Naive thymus-derived CD8-positive, alpha-beta T cell (primary cell): ENCODE results near the gene VEZT. TPM values are rescaled to one million over a fixed set of nuclear protein-coding genes. Genes with fewer than 3 reads are reported as not detected.
"Not testable (repeated sequence)": the region's sequence is repeated elsewhere in the genome, so short reads cannot be mapped to it uniquely, and the experiment has no call there.

Experiments used
- ATAC-seq, 2 donors: fragments of 150-1000 bp; cut with Tn5 transposase in 1 of 2; sonication (Bioruptor Pico), chemical (Tn5 transposase) in 1 of 2; 1 replicate in 1 of 2; 2 replicates in 1 of 2; pipeline ENCODE4 v1.10.0; 2021; ENCODE audit warnings: mild to moderate bottlenecking in 2 of 2, moderate library complexity in 2 of 2
- POLR2A ChIA-PET: fragments of 350-600 bp; sonication (Branson Sonifier 250); formaldehyde crosslinking; loops from one replicate; lab custom pipeline; 2021; ENCODE audit warnings: antibody characterized with exemption; lab: Charles Lee
- DNase-seq, 10 donors: peaks; one replicate each; pipeline versions ENCODE4 v3.0.0 to v3.0.0-alpha.2; 2020 to 2022
- H3K27ac Mint-ChIP-seq, 10 donors: one replicate each; pipeline ENCODE4 v1.8.0; 2020 to 2022; ENCODE audit warnings: mild to moderate bottlenecking in 10 of 10, mixed read lengths in 10 of 10, moderate library complexity in 4 of 10, inconsistent platforms in 1 of 10
- H3K27me3 Mint-ChIP-seq, 5 donors: one replicate each; pipeline ENCODE4 v1.8.0; 2021 to 2022; ENCODE audit warnings: mixed read lengths in 5 of 5
- H3K36me3 Mint-ChIP-seq, 3 donors: one replicate each; pipeline ENCODE4 v1.8.0; 2020 to 2022; ENCODE audit warnings: mixed read lengths in 3 of 3, mild to moderate bottlenecking in 2 of 3, inconsistent platforms in 1 of 3
- H3K4me1 Mint-ChIP-seq, 4 donors: one replicate each; pipeline ENCODE4 v1.8.0; 2021 to 2022; ENCODE audit warnings: mixed read lengths in 4 of 4
- H3K4me3 Mint-ChIP-seq, 10 donors: one replicate each; pipeline ENCODE4 v1.8.0; 2020 to 2022; ENCODE audit warnings: mild to moderate bottlenecking in 10 of 10, mixed read lengths in 10 of 10, moderate library complexity in 6 of 10, inconsistent platforms in 1 of 10
- H3K9me3 Mint-ChIP-seq, 9 donors: one replicate each; pipeline ENCODE4 v1.8.0; 2020 to 2022; ENCODE audit warnings: mixed read lengths in 9 of 9, mild to moderate bottlenecking in 3 of 9, inconsistent platforms in 1 of 9, moderate library complexity in 1 of 9
- polyA plus RNA-seq, 3 donors: library from polyadenylated mRNA; unstranded; fragments of 300-500 nt; fragmentation: Illumina TruSeq; gene quantifications; one replicate each; pipeline ENCODE4 v1.2.3, GENCODE V29; 2021
- total RNA-seq, 8 experiments: library from RNA in 2 of 8; stranded (reverse) in 2 of 8; gene quantifications; one replicate each; pipeline ENCODE4 v1.2.3 and lab custom pipeline; 2021 to 2026

VEZT gene
- total and polyA plus RNA-seq, 5 experiments from 2014 or later: 17.4 to 44.8 (median 22.7) TPM

DNA sequence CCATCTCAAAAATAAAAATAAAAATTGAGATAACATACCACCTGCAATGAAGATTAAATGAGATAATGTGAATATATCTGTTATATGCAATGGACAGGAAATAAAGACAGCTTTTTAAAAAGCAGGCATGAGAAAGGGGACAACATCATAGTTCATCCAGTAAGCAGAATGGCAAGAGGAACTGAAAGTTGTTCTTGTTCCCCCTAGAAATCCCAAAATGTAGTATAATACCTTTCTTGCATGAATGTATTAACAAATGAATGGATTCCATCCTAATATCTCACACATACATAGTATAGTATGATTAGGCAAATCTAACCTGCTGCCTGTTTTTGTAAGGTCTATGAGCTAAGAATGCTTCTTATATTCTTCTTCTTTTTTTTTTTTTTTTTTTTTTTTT lies 31.8 kb upstream of the VEZT start:
- POLR2A ChIA-PET: no interaction called here

DNA sequence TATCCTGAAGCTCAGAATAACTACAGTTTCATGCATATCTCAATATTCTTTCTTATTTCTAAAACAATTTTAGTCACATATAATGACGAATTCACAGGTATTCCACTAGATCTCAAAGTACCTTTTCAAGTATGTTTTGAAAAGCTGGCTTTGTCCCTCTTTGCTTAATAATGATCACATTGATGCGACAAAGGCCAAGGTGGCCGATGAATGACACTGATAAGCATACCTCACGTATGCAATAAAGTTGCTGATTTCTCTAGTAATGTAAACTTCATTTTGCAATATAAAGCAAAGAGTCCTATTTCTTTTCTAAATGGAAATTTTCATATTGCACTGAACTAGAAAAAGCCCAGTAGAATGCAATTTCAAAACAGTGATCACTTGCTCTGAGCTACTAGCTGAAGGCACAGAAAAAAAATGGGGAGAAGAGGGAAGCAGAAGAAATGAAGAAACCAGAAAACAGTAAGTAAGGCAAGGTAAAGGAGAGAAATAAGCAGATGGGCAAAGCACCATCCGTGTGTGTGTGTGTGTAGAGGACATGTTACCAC lies 29.7 kb upstream of the VEZT start:
- no peak for DNase-seq
- Mint-ChIP-seq H3K4me1 (no peaks in the 10 kb centered on the region), H3K27me3 (peaks cover 0 to 3% (median 0%) of the 10 kb centered on the region in 5 donors), H3K9me3 (no peaks in the 10 kb centered on the region), H3K27ac (peak overlapping the region in 1 of 10 donors; percentile 16), H3K4me3 (no peak overlapping the region), H3K36me3 (no peaks in the 10 kb centered on the region)
- ATAC-seq: no peak
- POLR2A ChIA-PET: no interaction called here

More for the DNA sequence above, 31.8 kb upstream of the VEZT start:
- Mint-ChIP-seq H3K9me3 (no peaks in the 10 kb centered on the region), H3K4me1 (no peaks in the 10 kb centered on the region), H3K27ac (no peak overlapping the region), H3K4me3 (no peak overlapping the region), H3K36me3 (no peaks in the 10 kb centered on the region), H3K27me3 (no peaks in the 10 kb centered on the region)
- no peak for ATAC-seq
- no peak for DNase-seq

DNA sequence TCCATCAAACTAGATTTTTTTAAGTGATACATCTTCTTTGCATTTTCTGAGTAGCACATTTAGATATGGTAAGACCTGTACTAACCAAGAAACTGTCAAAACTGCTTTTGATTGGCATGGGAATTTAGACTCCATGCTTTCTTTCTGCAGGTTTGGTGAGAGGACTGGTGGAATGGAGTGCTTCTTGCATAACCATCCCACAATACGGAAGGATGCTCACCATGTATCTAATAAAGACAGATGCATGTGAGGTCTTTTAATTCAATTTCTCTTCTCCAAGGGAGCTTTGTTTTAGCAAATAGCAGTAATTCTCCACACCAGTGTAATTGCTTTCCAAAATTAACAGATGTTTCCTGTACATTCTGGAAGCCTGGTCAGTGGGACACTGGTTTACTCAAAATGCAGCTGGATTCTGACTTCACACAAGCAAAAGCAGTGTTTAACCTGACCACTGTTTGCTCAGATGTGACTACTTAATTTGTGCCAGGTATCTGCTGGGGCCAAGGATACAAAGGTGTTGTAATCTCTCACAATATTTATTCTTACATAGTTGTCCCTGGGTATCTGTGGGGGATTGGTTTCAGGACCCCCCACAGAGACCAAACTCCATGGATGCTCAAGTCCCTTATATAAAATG lies 26.4 kb upstream of the VEZT start:
- Mint-ChIP-seq H3K27me3 (peaks cover 0 to 3% (median 0%) of the 10 kb centered on the region in 5 donors), H3K9me3 (no peaks in the 10 kb centered on the region), H3K4me1 (no peaks in the 10 kb centered on the region), H3K4me3 (no peak overlapping the region), H3K36me3 (no peaks in the 10 kb centered on the region), H3K27ac (no peak overlapping the region)
- ATAC-seq: no peak
- DNase-seq: no peak
- POLR2A ChIA-PET: no interaction called here

DNA sequence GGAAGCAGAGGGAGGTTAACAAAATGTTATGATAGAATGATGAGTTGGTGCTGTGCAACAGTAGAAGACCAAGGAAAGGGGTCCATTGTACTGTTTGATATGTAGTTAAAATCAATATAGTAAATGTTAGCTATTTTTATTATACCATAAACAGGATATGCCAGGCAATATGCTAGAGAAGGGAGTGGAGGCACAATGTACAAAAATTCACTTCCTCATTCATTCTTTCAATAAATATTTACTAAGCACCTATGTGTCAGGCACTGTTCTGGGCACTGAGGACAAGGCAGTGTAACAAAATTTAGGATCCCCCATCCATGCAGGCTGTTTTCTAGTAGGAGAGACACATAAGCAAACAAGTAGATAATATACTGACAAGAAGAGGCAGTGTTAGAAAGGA lies 25.3 kb upstream of the VEZT start:
- no peak overlapping the region for H3K27ac Mint-ChIP-seq
- peaks cover 0 to 3% (median 0%) of the 10 kb centered on the region in 5 donors for H3K27me3 Mint-ChIP-seq
- H3K4me1 Mint-ChIP-seq: no peaks in the 10 kb centered on the region
- H3K9me3 Mint-ChIP-seq: no peaks in the 10 kb centered on the region
- DNase-seq: no peak
- ATAC-seq: no peak
- POLR2A ChIA-PET: no interaction called here
- H3K4me3 Mint-ChIP-seq: no peak overlapping the region
- H3K36me3 Mint-ChIP-seq: no peaks in the 10 kb centered on the region

DNA sequence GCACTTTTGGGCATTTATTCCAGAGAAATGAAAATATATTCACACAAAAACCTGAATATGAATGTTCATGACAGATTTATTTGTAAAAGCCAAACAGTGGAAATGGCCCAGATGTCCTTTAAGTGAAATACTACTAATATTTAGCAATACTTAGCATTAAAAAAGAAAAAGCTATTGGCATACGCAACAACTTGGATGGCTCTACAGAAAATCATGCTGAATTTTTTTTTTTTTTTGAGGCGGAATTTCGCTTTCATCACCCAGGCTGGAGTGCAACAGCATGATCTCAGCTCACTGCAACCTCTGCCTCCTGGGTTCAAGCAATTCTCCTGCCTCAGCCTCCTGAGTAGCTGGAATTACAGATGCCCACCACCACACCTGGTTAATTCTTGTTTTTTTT lies 24.5 kb upstream of the VEZT start:
- peaks cover 0 to 3% (median 0%) of the 10 kb centered on the region in 5 donors for H3K27me3 Mint-ChIP-seq
- no peak overlapping the region for H3K4me3 Mint-ChIP-seq
- no peak for DNase-seq
- H3K4me1 Mint-ChIP-seq: no peaks in the 10 kb centered on the region
- no peak for ATAC-seq
- POLR2A ChIA-PET: no interaction called here
- H3K27ac Mint-ChIP-seq: no peak overlapping the region
- no peaks in the 10 kb centered on the region for H3K36me3 Mint-ChIP-seq
- no peaks in the 10 kb centered on the region for H3K9me3 Mint-ChIP-seq

DNA sequence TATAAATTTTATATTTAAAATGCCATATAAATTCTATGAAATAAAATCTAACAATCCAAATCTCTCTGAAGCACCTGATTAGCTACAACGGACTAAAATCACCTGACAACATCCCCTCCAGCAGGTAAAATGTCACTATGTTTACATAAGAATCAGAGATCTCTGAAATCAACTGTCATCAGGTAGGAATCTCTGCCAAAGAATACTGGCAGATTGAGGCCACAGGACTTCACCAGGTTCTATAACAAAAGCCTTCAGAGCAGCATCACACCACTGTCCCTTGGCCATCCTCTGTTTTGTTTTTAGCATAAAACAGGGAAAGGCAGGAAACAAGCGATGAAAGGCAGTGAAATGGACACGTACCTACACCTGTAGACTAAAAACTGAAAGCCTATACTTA lies 22.5 kb upstream of the VEZT start:
- Mint-ChIP-seq H3K9me3 (no peaks in the 10 kb centered on the region), H3K27me3 (peaks cover 0 to 3% (median 0%) of the 10 kb centered on the region in 5 donors), H3K36me3 (no peaks in the 10 kb centered on the region), H3K4me1 (no peaks in the 10 kb centered on the region), H3K27ac (no peak overlapping the region), H3K4me3 (no peak overlapping the region)
- DNase-seq (no peak), ATAC-seq (no peak)
- POLR2A ChIA-PET: no interaction called here

DNA sequence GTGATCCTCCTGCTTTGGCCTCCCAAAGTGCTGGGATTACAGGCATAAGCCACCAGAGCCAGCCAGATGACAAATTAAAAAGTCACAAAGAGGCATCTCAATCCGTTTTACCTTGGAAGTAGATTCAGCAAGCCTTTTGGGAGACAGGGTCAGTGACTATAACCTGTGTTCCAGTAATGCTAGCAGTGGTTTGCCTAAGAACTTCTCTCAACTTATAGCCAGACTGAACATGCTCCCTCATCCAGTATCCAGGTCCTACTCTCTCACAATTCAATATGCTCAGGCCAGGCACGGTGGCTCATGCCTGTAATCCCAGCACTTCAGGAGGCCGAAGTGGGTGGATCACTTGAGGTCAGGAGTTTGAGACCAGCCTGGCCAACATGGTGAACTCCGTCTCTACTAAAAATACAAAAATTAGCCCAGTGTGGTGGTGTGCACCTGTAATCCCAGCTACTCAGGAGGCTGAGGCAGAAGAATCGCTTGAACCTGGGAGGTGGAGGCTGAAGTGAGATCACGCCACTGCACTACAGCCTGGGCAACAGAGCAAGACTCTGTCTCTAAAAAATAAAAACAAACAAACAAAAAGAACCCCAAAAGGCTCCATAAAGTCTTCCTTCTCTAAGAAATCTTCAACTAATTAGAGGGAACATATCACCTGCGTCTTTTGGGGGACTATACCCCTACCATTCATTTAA lies 20.6 kb upstream of the VEZT start:
- POLR2A ChIA-PET, DNase-seq, H3K9me3 Mint-ChIP-seq, H3K27ac Mint-ChIP-seq, H3K4me1 Mint-ChIP-seq, H3K4me3 Mint-ChIP-seq, ATAC-seq, H3K36me3 Mint-ChIP-seq, H3K27me3 Mint-ChIP-seq: not testable (repeated sequence)

DNA sequence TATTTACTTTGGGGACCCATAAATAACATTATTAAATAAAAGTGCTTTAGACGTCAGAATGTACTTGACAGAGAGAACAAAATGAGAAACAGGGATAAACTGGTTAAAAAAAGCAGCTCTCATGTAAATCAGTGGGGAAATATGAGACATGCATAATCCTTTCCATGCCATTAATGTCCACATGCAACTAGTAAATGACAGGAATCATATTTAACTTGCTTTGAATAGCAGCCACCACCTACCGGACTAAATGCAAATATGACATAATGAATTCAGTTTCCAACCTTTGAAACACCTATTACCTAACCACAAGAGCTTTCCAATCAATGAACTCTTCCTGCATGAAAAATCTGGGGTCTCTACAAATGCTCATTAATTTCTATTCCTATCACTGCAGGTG lies 20.0 kb upstream of the VEZT start:
- Mint-ChIP-seq H3K4me1 (peaks cover 0 to 8% (median 5%) of the 10 kb centered on the region in 4 donors), H3K27me3 (no peaks in the 10 kb centered on the region), H3K27ac (no peak overlapping the region), H3K4me3 (no peak overlapping the region), H3K9me3 (no peaks in the 10 kb centered on the region), H3K36me3 (no peaks in the 10 kb centered on the region)
- no peak for DNase-seq
- ATAC-seq: no peak
- POLR2A ChIA-PET: interaction anchor here (0.6 kb wide), 1 partner anchor 140 kb away, joined by 3 read pairs; no protein-coding TSS in a partner anchor

DNA sequence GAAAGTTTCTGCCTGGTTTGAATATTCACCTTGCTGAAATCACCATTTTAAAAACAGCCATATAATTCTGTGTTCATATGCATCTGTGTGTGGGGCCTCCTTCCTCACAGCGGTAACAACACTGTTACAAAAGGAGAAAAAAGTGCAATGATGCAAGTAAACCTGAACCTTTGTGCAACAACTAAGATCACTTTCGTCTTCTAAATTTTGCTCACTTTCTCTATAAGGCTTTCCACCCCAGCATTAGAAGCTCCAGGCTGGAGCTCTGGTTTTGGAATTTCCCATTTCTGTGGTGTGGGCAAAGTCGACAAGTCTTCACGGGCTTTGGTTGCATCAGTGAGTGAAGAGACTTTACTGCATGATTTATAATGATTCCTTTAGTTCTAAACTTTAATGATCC lies 18.7 kb upstream of the VEZT start:
- POLR2A ChIA-PET: no interaction called here

DNA sequence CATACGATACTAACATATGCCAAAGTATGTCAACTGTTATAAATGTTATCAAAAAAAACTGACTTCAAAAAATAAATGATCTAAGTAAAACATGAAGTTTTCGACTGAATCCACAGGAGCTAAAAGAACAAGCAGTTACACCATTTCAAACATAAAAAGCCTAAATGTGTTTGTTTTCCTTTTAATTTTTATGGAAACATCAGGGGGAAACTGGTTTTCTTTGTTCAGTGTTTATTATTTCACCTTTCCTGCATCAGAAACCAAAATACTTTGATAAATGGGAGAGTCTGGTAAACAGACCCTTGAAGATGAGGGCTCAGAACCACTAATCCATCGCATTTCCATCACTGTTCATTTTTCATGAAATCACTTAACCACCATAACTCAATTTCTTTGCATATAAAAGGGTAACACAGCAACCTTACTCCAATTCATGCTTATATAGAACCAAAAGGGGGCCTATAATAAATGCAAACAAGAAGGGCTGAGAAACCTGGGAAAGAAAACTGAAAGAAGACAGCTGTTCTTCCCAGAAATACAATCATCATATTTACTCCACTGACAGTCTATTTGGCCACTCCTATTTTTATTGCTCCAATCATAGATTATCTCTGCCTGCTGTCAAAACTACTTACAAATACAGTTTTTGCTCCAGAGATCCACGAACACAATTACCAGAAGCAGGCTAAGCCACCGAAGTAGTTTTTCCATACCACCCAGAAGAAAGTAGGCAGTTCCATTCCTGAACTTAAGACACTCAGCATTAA lies 17.3 kb upstream of the VEZT start:
- H3K27ac Mint-ChIP-seq: no peak overlapping the region
- POLR2A ChIA-PET: no interaction called here
- peaks cover 6 to 17% (median 13%) of the 10 kb centered on the region in 4 donors for H3K4me1 Mint-ChIP-seq
- DNase-seq: no peak
- no peak overlapping the region for H3K4me3 Mint-ChIP-seq
- H3K36me3 Mint-ChIP-seq: no peaks in the 10 kb centered on the region
- H3K27me3 Mint-ChIP-seq: no peaks in the 10 kb centered on the region
- H3K9me3 Mint-ChIP-seq: no peaks in the 10 kb centered on the region
- no peak for ATAC-seq

More for the DNA sequence above, 18.7 kb upstream of the VEZT start:
- H3K9me3 Mint-ChIP-seq: no peaks in the 10 kb centered on the region
- ATAC-seq (no peak), DNase-seq (no peak)
- no peaks in the 10 kb centered on the region for H3K27me3 Mint-ChIP-seq
- H3K4me1 Mint-ChIP-seq: peaks cover 2 to 16% (median 13%) of the 10 kb centered on the region in 4 donors
- no peak overlapping the region for H3K4me3 Mint-ChIP-seq
- no peak overlapping the region for H3K27ac Mint-ChIP-seq
- no peaks in the 10 kb centered on the region for H3K36me3 Mint-ChIP-seq

DNA sequence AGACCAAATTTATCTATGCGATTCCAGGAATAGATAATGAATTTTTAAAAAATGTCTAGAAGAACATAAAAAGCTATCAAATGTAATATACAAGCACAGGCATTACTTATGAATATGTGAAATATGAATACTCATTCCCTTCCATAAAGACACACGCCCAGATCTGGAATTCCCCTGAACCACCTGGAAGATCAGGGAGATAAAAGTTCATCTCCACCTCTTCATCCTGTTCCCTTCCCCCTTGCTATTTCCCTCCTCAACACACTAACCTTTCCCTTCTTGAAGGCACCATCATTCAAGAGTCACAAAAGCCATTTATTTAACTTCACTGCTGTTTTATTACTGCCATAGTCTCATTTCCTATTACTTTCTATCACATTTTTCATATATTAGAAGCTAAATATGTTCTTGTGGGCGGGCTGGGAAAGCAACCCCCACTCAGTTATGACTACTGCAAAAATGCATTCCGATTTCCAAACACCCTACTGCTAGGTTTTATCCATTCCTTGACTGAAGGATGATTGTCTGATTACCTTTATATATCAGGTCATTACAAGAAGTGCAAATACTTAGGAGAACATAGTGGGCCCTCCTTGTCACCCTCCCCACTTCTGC lies 16.4 kb upstream of the VEZT start:
- Mint-ChIP-seq H3K36me3 (no peaks in the 10 kb centered on the region), H3K9me3 (no peaks in the 10 kb centered on the region), H3K4me1 (peaks cover 6 to 21% (median 13%) of the 10 kb centered on the region in 4 donors), H3K27me3 (no peaks in the 10 kb centered on the region), H3K4me3 (no peak overlapping the region), H3K27ac (peak overlapping the region in 1 of 10 donors; percentile 2)
- DNase-seq (no peak), ATAC-seq (no peak)
- POLR2A ChIA-PET: no interaction called here

DNA sequence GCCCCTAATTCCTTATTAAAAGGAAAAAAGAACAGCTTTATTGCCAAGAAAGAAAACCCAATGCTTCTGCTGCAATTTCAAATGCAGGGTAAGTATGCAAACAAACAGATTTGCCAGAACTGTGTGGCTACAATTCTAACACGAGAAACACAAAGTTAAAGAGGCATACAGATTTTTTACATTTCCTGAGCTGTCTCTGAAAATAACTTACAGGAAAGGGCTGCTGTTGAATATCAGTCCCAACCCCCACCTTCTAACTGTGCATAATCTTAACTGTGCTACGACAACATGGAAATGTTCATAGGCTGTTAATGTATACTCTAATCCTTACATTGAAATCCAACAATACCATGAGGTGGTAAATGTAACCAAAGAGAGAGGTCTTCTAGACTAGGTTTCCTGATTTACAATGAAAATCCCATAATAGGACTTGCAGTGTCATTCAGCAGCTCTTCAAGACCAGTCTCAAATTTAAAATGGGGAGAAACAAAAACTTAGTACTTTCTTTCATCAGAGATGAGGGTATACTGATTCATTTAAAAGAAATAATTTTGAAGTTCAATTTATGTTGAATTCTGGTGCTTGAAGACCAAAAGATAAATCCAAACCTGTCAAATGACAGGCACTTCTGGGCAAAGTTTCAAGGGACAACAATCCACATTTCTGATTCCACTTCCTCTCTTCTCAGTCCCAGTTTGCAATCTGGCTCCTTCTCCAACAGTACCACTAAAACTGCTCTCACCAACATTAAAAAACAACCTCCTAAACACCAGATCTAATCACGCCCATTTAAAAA lies 14.7 kb upstream of the VEZT start:
- POLR2A ChIA-PET: interaction anchor here (1.2 kb wide), 1 partner anchor 14 kb away, joined by 4 read pairs; the partner anchor contains the start of genes FGD6 and VEZT
- Mint-ChIP-seq H3K4me3 (no peak overlapping the region), H3K27ac (peak overlapping the region in 1 of 10 donors; percentile 15)

More for the DNA sequence above, 14.7 kb upstream of the VEZT start:
- ATAC-seq (no peak), DNase-seq (no peak)
- H3K4me1 Mint-ChIP-seq: peaks cover 6 to 21% (median 13%) of the 10 kb centered on the region in 4 donors
- no peaks in the 10 kb centered on the region for H3K36me3 Mint-ChIP-seq
- H3K9me3 Mint-ChIP-seq: no peaks in the 10 kb centered on the region
- no peaks in the 10 kb centered on the region for H3K27me3 Mint-ChIP-seq
